GM12875 (cell line): ENCODE data around the gene AFMID.

Source experiments
- H3K4me3 ChIP-seq: one replicate; pipeline ENCODE4 v1.5.1; 2011; ENCODE audit warnings: low read depth, low read length, control low read depth
- CTCF ChIP-seq: IDR thresholded peaks from 2 replicates; pipeline ENCODE4 v1.5.1; 2011; ENCODE audit warnings: low read depth, mild to moderate bottlenecking, control low read depth, inconsistent platforms, low read length, moderate library complexity, borderline replicate concordance; ENCODE audit not compliant: insufficient read depth

The AFMID gene

GRCh38 chr17:78185981-78186691 lies 1.0 kb upstream of the AFMID start:
- H3K4me3 ChIP-seq, result peak overlapping the region; percentile 69

GRCh38 chr17:78196716-78197115 lies 9.6 kb downstream of the AFMID start:
- no peak overlapping the region for H3K4me3 ChIP-seq
- TF ChIP-seq CTCF, result no peak

More at GRCh38 chr17:78185981-78186691, 1.0 kb upstream of the AFMID start:
- TF ChIP-seq CTCF, result no peak

GRCh38 chr17:78197147-78197832 lies 10.1 kb downstream of the AFMID start:
- TF ChIP-seq CTCF, result no peak
- no peak overlapping the region for H3K4me3 ChIP-seq

- H3K4me3 ChIP-seq, result no peak overlapping the region
- TF ChIP-seq CTCF, result no peak
These were observed 13.3 kb downstream of the AFMID start for GRCh38 chr17:78200451-78200850.

- TF ChIP-seq CTCF, result no peak
- no peak overlapping the region for H3K4me3 ChIP-seq
These were observed 15.5 kb downstream of the AFMID start for GRCh38 chr17:78202666-78203065.

GRCh38 chr17:78204387-78205123 lies 17.4 kb downstream of the AFMID start:
- no peak overlapping the region for H3K4me3 ChIP-seq
- TF ChIP-seq CTCF, result no peak
